ENCODE data around the gene ATP2A2.

GRCh38 chr12:110353211-110353965 lies 72.3 kb downstream of the ATP2A2 start:
- TF ChIP-seq CTCF (IDR thresholded peaks at IDR 0.05) (no peak), POLR2A (IDR thresholded peaks at IDR 0.05) (no peak), EP300 (IDR thresholded peaks at IDR 0.05; ENCODE audit: low read depth) (no peak)
